Measurements from ENCODE around the gene DUSP10.

The DUSP10 gene

GRCh38 chr1:221741703-221742554 lies at the start of gene DUSP10:
Gene DUSP10, minus strand, starts transcription at chr1:221742089. Its CDS starts 2,345 bp downstream, at chr1:221739744.
- TF ChIP-seq GATA2 (IDR thresholded peaks at IDR 0.05; ENCODE audit: low read depth, low read length): no peak
- TF ChIP-seq GATA3 (IDR thresholded peaks at IDR 0.05; ENCODE audit: low read depth, low read length): no peak

- no peak for TF ChIP-seq GATA2 (IDR thresholded peaks at IDR 0.05; ENCODE audit: low read depth, low read length)
- TF ChIP-seq GATA3 (IDR thresholded peaks at IDR 0.05; ENCODE audit: low read depth, low read length): no peak
Measured at GRCh38 chr1:221788466-221788865, 46.6 kb upstream of the DUSP10 start.

- TF ChIP-seq GATA2 (IDR thresholded peaks at IDR 0.05; ENCODE audit: low read depth, low read length) (no peak), GATA3 (IDR thresholded peaks at IDR 0.05; ENCODE audit: low read depth, low read length) (no peak)
Measured at GRCh38 chr1:221786647-221787046, 44.8 kb upstream of the DUSP10 start.

GRCh38 chr1:221783936-221784335 lies 42.0 kb upstream of the DUSP10 start:
- TF ChIP-seq GATA2 (IDR thresholded peaks at IDR 0.05; ENCODE audit: low read depth, low read length): no peak
- TF ChIP-seq GATA3 (IDR thresholded peaks at IDR 0.05; ENCODE audit: low read depth, low read length): no peak

GRCh38 chr1:221783437-221783836 lies 41.5 kb upstream of the DUSP10 start:
- TF ChIP-seq GATA3 (IDR thresholded peaks at IDR 0.05; ENCODE audit: low read depth, low read length): no peak
- no peak for TF ChIP-seq GATA2 (IDR thresholded peaks at IDR 0.05; ENCODE audit: low read depth, low read length)

GRCh38 chr1:221782970-221783369 lies 41.1 kb upstream of the DUSP10 start:
- TF ChIP-seq GATA3 (IDR thresholded peaks at IDR 0.05; ENCODE audit: low read depth, low read length): no peak
- no peak for TF ChIP-seq GATA2 (IDR thresholded peaks at IDR 0.05; ENCODE audit: low read depth, low read length)

GRCh38 chr1:221782477-221782876 lies 40.6 kb upstream of the DUSP10 start:
- TF ChIP-seq GATA2 (IDR thresholded peaks at IDR 0.05; ENCODE audit: low read depth, low read length) (no peak), GATA3 (IDR thresholded peaks at IDR 0.05; ENCODE audit: low read depth, low read length) (no peak)

GRCh38 chr1:221781102-221781755 lies 39.3 kb upstream of the DUSP10 start:
- TF ChIP-seq GATA2 (IDR thresholded peaks at IDR 0.05; ENCODE audit: low read depth, low read length) (no peak), GATA3 (IDR thresholded peaks at IDR 0.05; ENCODE audit: low read depth, low read length) (no peak)

GRCh38 chr1:221780175-221780574 lies 38.3 kb upstream of the DUSP10 start:
- TF ChIP-seq GATA3 (IDR thresholded peaks at IDR 0.05; ENCODE audit: low read depth, low read length) (no peak), GATA2 (IDR thresholded peaks at IDR 0.05; ENCODE audit: low read depth, low read length) (no peak)

GRCh38 chr1:221779771-221780170 lies 37.9 kb upstream of the DUSP10 start:
- TF ChIP-seq GATA2 (IDR thresholded peaks at IDR 0.05; ENCODE audit: low read depth, low read length): no peak

GRCh38 chr1:221778535-221779142 lies 36.8 kb upstream of the DUSP10 start:
- TF ChIP-seq GATA3 (IDR thresholded peaks at IDR 0.05; ENCODE audit: low read depth, low read length) (no peak), GATA2 (IDR thresholded peaks at IDR 0.05; ENCODE audit: low read depth, low read length) (no peak)

- no peak for TF ChIP-seq GATA3 (IDR thresholded peaks at IDR 0.05; ENCODE audit: low read depth, low read length)
- TF ChIP-seq GATA2 (IDR thresholded peaks at IDR 0.05; ENCODE audit: low read depth, low read length): no peak
Measured at GRCh38 chr1:221778125-221778524, 36.2 kb upstream of the DUSP10 start.

GRCh38 chr1:221777431-221778072 lies 35.7 kb upstream of the DUSP10 start:
- TF ChIP-seq GATA3 (IDR thresholded peaks at IDR 0.05; ENCODE audit: low read depth, low read length) (no peak), GATA2 (IDR thresholded peaks at IDR 0.05; ENCODE audit: low read depth, low read length) (no peak)

Data from SH-SY5Y (cell line).